GM19035 (cell line): ENCODE measurements around the gene RDH5.

Experiments used
- ATAC-seq: cut with Tn5 transposase; IDR thresholded peaks from one replicate; pipeline ENCODE4 v1.9.1; 2021; ENCODE audit not compliant: unreplicated experiment

The RDH5 gene

GRCh38 chr12:55727643-55728185, 7.5 kb downstream of the RDH5 start:
- ATAC-seq: no peak

- ATAC-seq: peak; percentile 29
These were observed 8.2 kb downstream of the RDH5 start for GRCh38 chr12:55728186-55728938.

GRCh38 chr12:55728939-55729818, 9.0 kb downstream of the RDH5 start, which contains the start of gene CD63:
CD63 (minus strand) TSS chr12:55729009; CDS start chr12:55728341, 668 bp downstream.
- peak; percentile 67 for ATAC-seq

GRCh38 chr12:55729819-55730818, 9.9 kb downstream of the RDH5 start:
- peak; percentile 35 for ATAC-seq

GRCh38 chr12:55732288-55732687, 12.1 kb downstream of the RDH5 start:
- ATAC-seq: no peak

GRCh38 chr12:55733021-55733555, 12.9 kb downstream of the RDH5 start:
- ATAC-seq: no peak

- ATAC-seq: no peak
These were observed 13.7 kb downstream of the RDH5 start for GRCh38 chr12:55733858-55734257.

GRCh38 chr12:55734595-55734994, 14.4 kb downstream of the RDH5 start:
- no peak for ATAC-seq

GRCh38 chr12:55736076-55736475, 15.9 kb downstream of the RDH5 start:
- ATAC-seq: no peak

- ATAC-seq: no peak
These were observed 16.8 kb downstream of the RDH5 start for GRCh38 chr12:55736780-55737580.

GRCh38 chr12:55737581-55738122, 17.5 kb downstream of the RDH5 start:
- ATAC-seq: no peak

GRCh38 chr12:55738123-55739024, 18.2 kb downstream of the RDH5 start:
- peak; percentile 86 for ATAC-seq

- ATAC-seq: no peak
These were observed 18.8 kb downstream of the RDH5 start for GRCh38 chr12:55739025-55739378.

GRCh38 chr12:55741931-55742680, 21.9 kb downstream of the RDH5 start:
- ATAC-seq: no peak

- ATAC-seq: peak; percentile 42
These were observed 22.7 kb downstream of the RDH5 start, which contains the start of gene GDF11 for GRCh38 chr12:55742719-55743405. GDF11 (plus strand) TSS chr12:55743122; CDS start chr12:55743317, 195 bp downstream.

GRCh38 chr12:55743406-55744339, 23.5 kb downstream of the RDH5 start:
- peak; percentile 58 for ATAC-seq
